Smooth muscle cell (in vitro differentiated cells): ENCODE measurements around the gene KNDC1. TPM values are rescaled to one million over a fixed set of nuclear protein-coding genes. Genes with fewer than 3 reads are reported as not detected.

Experiments
- DNase-seq: peaks from one replicate; lab custom pipeline; 2025; ENCODE audit not compliant: unreplicated experiment; lab: John Stamatoyannopoulos, UW
- H2AFZ ChIP-seq: fragments of 200-600 bp; sonication (generic); 2 replicates; pipeline ENCODE4 v1.6.0; 2016; ENCODE audit warnings: antibody characterized with exemption, low read depth, mild to moderate bottlenecking
- H3F3A ChIP-seq: fragments of 200-600 bp; sonication (generic); 2 replicates; pipeline ENCODE4 v1.6.0; 2017; ENCODE audit warnings: antibody characterized with exemption, low read depth
- H3K27ac ChIP-seq: fragments of 200-600 bp; sonication (generic); 2 replicates; pipeline ENCODE4 v1.5.1; 2016; ENCODE audit warnings: low read depth, mild to moderate bottlenecking
- H3K27me3 ChIP-seq: fragments of 200-600 bp; sonication (generic); 2 replicates; pipeline ENCODE4 v1.6.1; 2016; ENCODE audit warnings: low read depth, mild to moderate bottlenecking
- H3K36me3 ChIP-seq: fragments of 200-600 bp; sonication (generic); 2 replicates; pipeline ENCODE4 v1.5.1; 2016; ENCODE audit warnings: low read depth
- H3K4me1 ChIP-seq: fragments of 200-600 bp; sonication (generic); 2 replicates; pipeline ENCODE4 v1.5.1; 2016; ENCODE audit warnings: low read depth
- H3K4me2 ChIP-seq: fragments of 200-600 bp; sonication (generic); 2 replicates; pipeline ENCODE4 v1.6.0; 2016; ENCODE audit warnings: mild to moderate bottlenecking
- H3K4me3 ChIP-seq: fragments of 200-600 bp; sonication (generic); 2 replicates; pipeline ENCODE4 v1.5.1; 2016; ENCODE audit warnings: mild to moderate bottlenecking
- H3K79me2 ChIP-seq: fragments of 200-600 bp; sonication (generic); 2 replicates; pipeline ENCODE4 v1.6.0; 2016; ENCODE audit warnings: low read depth, mild to moderate bottlenecking
- H3K9ac ChIP-seq: fragments of 200-600 bp; sonication (generic); 2 replicates; pipeline ENCODE4 v1.6.0; 2016; ENCODE audit warnings: low read depth
- H3K9me3 ChIP-seq: fragments of 200-600 bp; sonication (generic); replicated peaks from 2 replicates; pipeline ENCODE4 v1.5.1; 2016; ENCODE audit warnings: low read depth
- H4K20me1 ChIP-seq: fragments of 200-600 bp; sonication (generic); 2 replicates; pipeline ENCODE4 v1.6.0; 2016; ENCODE audit warnings: low read depth
- WGBS: methylation state at CpG from one replicate; pipeline ENCODE4 v1.1.7; 2016; ENCODE audit warnings: low lambda C conversion rate; 5-methylcytosine and 5-hydroxymethylcytosine counted together
- polyA plus RNA-seq: library from polyadenylated mRNA; unstranded; fragments of >200 nt; fragmentation: Nextera tagmentation; extraction: Ambion mirVana; gene quantifications from 2 replicates; pipeline ENCODE4 v1.2.1, GENCODE V29; 2016
- total RNA-seq: library from RNA; depleted of rRNA; stranded (reverse); fragments of >200 nt; gene quantifications from 2 replicates; pipeline ENCODE4 v1.2.3, GENCODE V29; 2014
- TF ChIP-seq, protein P1 (sequence below): fragments of 200-600 bp; sonication (generic); IDR thresholded peaks from 2 replicates; pipeline ENCODE4 v1.5.1; 2017; ENCODE audit warnings: borderline replicate concordance, mild to moderate bottlenecking, antibody characterized with exemption; ENCODE audit not compliant: insufficient read depth, poor library complexity, severe bottlenecking

The KNDC1 gene
- total and polyA plus RNA-seq, 2 experiments from 2014 or later: 2.3 to 3.1 TPM

GRCh38 chr10:133241501-133242205, 81.6 kb downstream of the KNDC1 start:
- Histone ChIP-seq H3K4me3 (no peak overlapping the region), H3K27me3 (peaks cover 34% of the 10 kb centered on the region), H3K4me1 (peaks cover 18% of the 10 kb centered on the region), H3K9me3 (no peaks in the 10 kb centered on the region), H4K20me1 (no peaks in the 10 kb centered on the region), H3K27ac (no peak overlapping the region), H3K9ac (no peak overlapping the region), H2AFZ (no peak overlapping the region), H3F3A (no peaks in the 10 kb centered on the region), H3K79me2 (no peaks in the 10 kb centered on the region), H3K36me3 (no peaks in the 10 kb centered on the region), H3K4me2 (no peak overlapping the region)
- TF ChIP-seq, protein P1, sequence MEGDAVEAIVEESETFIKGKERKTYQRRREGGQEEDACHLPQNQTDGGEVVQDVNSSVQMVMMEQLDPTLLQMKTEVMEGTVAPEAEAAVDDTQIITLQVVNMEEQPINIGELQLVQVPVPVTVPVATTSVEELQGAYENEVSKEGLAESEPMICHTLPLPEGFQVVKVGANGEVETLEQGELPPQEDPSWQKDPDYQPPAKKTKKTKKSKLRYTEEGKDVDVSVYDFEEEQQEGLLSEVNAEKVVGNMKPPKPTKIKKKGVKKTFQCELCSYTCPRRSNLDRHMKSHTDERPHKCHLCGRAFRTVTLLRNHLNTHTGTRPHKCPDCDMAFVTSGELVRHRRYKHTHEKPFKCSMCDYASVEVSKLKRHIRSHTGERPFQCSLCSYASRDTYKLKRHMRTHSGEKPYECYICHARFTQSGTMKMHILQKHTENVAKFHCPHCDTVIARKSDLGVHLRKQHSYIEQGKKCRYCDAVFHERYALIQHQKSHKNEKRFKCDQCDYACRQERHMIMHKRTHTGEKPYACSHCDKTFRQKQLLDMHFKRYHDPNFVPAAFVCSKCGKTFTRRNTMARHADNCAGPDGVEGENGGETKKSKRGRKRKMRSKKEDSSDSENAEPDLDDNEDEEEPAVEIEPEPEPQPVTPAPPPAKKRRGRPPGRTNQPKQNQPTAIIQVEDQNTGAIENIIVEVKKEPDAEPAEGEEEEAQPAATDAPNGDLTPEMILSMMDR: no peak
- WGBS: 92% methylated on average over 25 of the region's 25 CpGs
- DNase-seq: no peak

GRCh38 chr10:133242611-133243356, 82.8 kb downstream of the KNDC1 start:
- Histone ChIP-seq H2AFZ (no peak overlapping the region), H3K36me3 (no peaks in the 10 kb centered on the region), H3K4me3 (no peak overlapping the region), H3F3A (no peaks in the 10 kb centered on the region), H3K27me3 (peaks cover 22% of the 10 kb centered on the region), H4K20me1 (no peaks in the 10 kb centered on the region), H3K9me3 (no peaks in the 10 kb centered on the region), H3K4me2 (no peak overlapping the region), H3K27ac (no peak overlapping the region), H3K4me1 (peaks cover 13% of the 10 kb centered on the region), H3K9ac (no peak overlapping the region), H3K79me2 (no peaks in the 10 kb centered on the region)
- DNase-seq: no peak
- WGBS: 94% methylated on average over 26 of the region's 27 CpGs
- TF ChIP-seq, protein P1: no peak

GRCh38 chr10:133243593-133243992, 83.6 kb downstream of the KNDC1 start:
- H3K79me2 ChIP-seq: no peaks in the 10 kb centered on the region
- H3K27ac ChIP-seq: no peak overlapping the region
- no peak for DNase-seq
- TF ChIP-seq, protein P1: no peak
- H4K20me1 ChIP-seq: no peaks in the 10 kb centered on the region
- H3K4me3 ChIP-seq: no peak overlapping the region
- no peak overlapping the region for H3K9ac ChIP-seq
- H2AFZ ChIP-seq: no peak overlapping the region
- H3K4me1 ChIP-seq: peaks cover 5% of the 10 kb centered on the region
- H3F3A ChIP-seq: no peaks in the 10 kb centered on the region
- no peaks in the 10 kb centered on the region for H3K36me3 ChIP-seq
- no peak overlapping the region for H3K4me2 ChIP-seq
- H3K27me3 ChIP-seq: peaks cover 14% of the 10 kb centered on the region
- 88% methylated on average over 14 of the region's 14 CpGs for WGBS
- no peaks in the 10 kb centered on the region for H3K9me3 ChIP-seq
